Measurements from ENCODE around the gene IREB2. TPM values are rescaled to one million over a fixed set of nuclear protein-coding genes. Genes with fewer than 3 reads are reported as not detected.

Gene IREB2
- total RNA-seq, 2 donors from 2014 or later, result 81.4 to 92.6 TPM

- Mint-ChIP-seq H3K36me3 (ENCODE audit: low read depth) (no peaks in the 10 kb centered on the region), H3K9me3 (no peaks in the 10 kb centered on the region), H3K4me3 (no peak overlapping the region), H3K27ac (no peak overlapping the region), H3K27me3 (ENCODE audit: insufficient read depth) (no peaks in the 10 kb centered on the region), H3K4me1 (peaks cover 29% of the 10 kb centered on the region)
- TF ChIP-seq CTCF (conservative IDR thresholded peaks at IDR 0.05), result no peak
- Histone ChIP-seq H3K27ac (ENCODE audit: low read depth, low read length) (no peak overlapping the region), H3K4me3 (ENCODE audit: low read length) (no peak overlapping the region), H3K9me3 (ENCODE audit: control insufficient read depth, low read length) (no peaks in the 10 kb centered on the region), H3K9ac (ENCODE audit: extremely low read depth, low read length, poor library complexity, severe bottlenecking) (no peak overlapping the region), H3K36me3 (ENCODE audit: control insufficient read depth, insufficient read depth, low read length) (no peaks in the 10 kb centered on the region), H3K4me1 (ENCODE audit: control insufficient read depth, insufficient read depth, low read length) (peaks cover 5% of the 10 kb centered on the region), H3K27me3 (ENCODE audit: control insufficient read depth, insufficient read depth, low read length, poor library complexity, severe bottlenecking) (no peaks in the 10 kb centered on the region)
- 92% methylated on average over 2 to 3 of the region's 3 CpGs for WGBS, 2 experiments (ENCODE audit: insufficient coverage in 1 of 2, insufficient read length in 1 of 2)
- no peak for DNase-seq
Observed at GRCh38 chr15:78391781-78392180, 46.2 kb upstream of the IREB2 start.

- H3K9me3 ChIP-seq (ENCODE audit: control insufficient read depth, low read length), result no peaks in the 10 kb centered on the region
- H3K27ac ChIP-seq (ENCODE audit: low read depth, low read length), result no peak overlapping the region
- Mint-ChIP-seq H3K27ac (no peak overlapping the region), H3K4me3 (no peak overlapping the region), H3K9me3 (no peaks in the 10 kb centered on the region), H3K36me3 (ENCODE audit: low read depth) (no peaks in the 10 kb centered on the region), H3K27me3 (ENCODE audit: insufficient read depth) (no peaks in the 10 kb centered on the region), H3K4me1 (peaks cover 31% of the 10 kb centered on the region)
- H3K9ac ChIP-seq (ENCODE audit: extremely low read depth, low read length, poor library complexity, severe bottlenecking), result no peak overlapping the region
- H3K4me3 ChIP-seq (ENCODE audit: low read length), result no peak overlapping the region
- H3K4me1 ChIP-seq (ENCODE audit: control insufficient read depth, insufficient read depth, low read length), result peaks cover 5% of the 10 kb centered on the region
- DNase-seq, result peak; percentile 65
- TF ChIP-seq CTCF (conservative IDR thresholded peaks at IDR 0.05), result no peak
- no peaks in the 10 kb centered on the region for H3K36me3 ChIP-seq (ENCODE audit: control insufficient read depth, insufficient read depth, low read length)
- H3K27me3 ChIP-seq (ENCODE audit: control insufficient read depth, insufficient read depth, low read length, poor library complexity, severe bottlenecking), result no peaks in the 10 kb centered on the region
- WGBS, 2 experiments (ENCODE audit: insufficient coverage in 1 of 2, insufficient read length in 1 of 2), result 78 to 80% methylated on average over 4 of the region's 4 CpGs
Observed at GRCh38 chr15:78392430-78392829, 45.6 kb upstream of the IREB2 start.

GRCh38 chr15:78393137-78393536, 44.9 kb upstream of the IREB2 start:
- Histone ChIP-seq H3K9ac (ENCODE audit: extremely low read depth, low read length, poor library complexity, severe bottlenecking) (no peak overlapping the region), H3K27ac (ENCODE audit: low read depth, low read length) (no peak overlapping the region), H3K9me3 (ENCODE audit: control insufficient read depth, low read length) (no peaks in the 10 kb centered on the region), H3K27me3 (ENCODE audit: control insufficient read depth, insufficient read depth, low read length, poor library complexity, severe bottlenecking) (no peaks in the 10 kb centered on the region), H3K4me1 (ENCODE audit: control insufficient read depth, insufficient read depth, low read length) (peaks cover 5% of the 10 kb centered on the region), H3K4me3 (ENCODE audit: low read length) (no peak overlapping the region), H3K36me3 (ENCODE audit: control insufficient read depth, insufficient read depth, low read length) (no peaks in the 10 kb centered on the region)
- no peaks in the 10 kb centered on the region for H3K9me3 Mint-ChIP-seq
- WGBS, 2 experiments (ENCODE audit: insufficient coverage in 1 of 2, insufficient read length in 1 of 2), result 60 to 79% methylated on average over 1 of the region's 1 CpG
- H3K4me1 Mint-ChIP-seq, result peaks cover 28% of the 10 kb centered on the region
- no peak for TF ChIP-seq CTCF (conservative IDR thresholded peaks at IDR 0.05)
- no peaks in the 10 kb centered on the region for H3K36me3 Mint-ChIP-seq (ENCODE audit: low read depth)
- DNase-seq, result no peak
- H3K27ac Mint-ChIP-seq, result no peak overlapping the region
- H3K4me3 Mint-ChIP-seq, result no peak overlapping the region
- no peaks in the 10 kb centered on the region for H3K27me3 Mint-ChIP-seq (ENCODE audit: insufficient read depth)

Data from endodermal cell (in vitro differentiated cells).